ENCODE measurements around the gene TOMM40. TPM values are rescaled to one million over a fixed set of nuclear protein-coding genes. Genes with fewer than 3 reads are reported as not detected.

TOMM40 gene
- total RNA-seq, 1 experiment from 2014 or later: 162 TPM

DNA sequence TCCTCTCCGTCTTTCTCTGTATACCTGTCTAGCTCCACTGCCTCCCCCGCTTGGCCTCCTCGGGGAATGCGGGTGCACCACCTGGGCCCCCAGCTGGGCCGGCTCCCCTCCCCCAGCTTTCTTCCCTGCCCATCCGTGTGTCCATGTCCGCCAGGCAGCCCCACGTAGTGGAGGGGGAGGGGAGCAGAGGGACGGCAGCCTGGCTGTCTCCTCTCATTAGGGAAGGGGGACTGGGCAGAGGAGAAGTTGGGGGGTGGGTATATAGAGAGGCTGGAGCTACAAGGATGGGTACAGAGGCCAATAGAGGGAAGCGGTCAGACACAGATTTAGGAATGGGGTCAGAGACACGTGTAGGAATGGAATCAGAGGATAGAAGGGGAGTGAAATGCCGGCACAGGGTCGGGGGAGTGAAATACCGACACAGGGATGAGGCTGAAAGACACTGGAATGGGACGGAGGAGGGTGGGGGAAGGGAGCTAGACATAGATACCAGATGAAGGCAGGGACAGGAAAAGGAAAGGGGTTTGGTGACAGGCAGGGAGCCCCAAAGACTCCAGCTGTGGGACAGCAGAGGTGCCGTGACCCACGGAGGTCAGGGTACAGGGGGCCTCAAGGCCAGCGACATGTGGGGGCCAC, 42.1 kb upstream of the TOMM40 start:
- CTCF ChIA-PET: interaction anchor here (0.5 to 0.7 kb wide), 3 partner anchors 11 to 57 kb away, joined by 3 to 13 read pairs (median 3); no protein-coding TSS in a partner anchor
- peaks cover 63% of the 10 kb centered on the region for H3K36me3 Mint-ChIP-seq (ENCODE audit: insufficient read depth, unreplicated experiment)
- no peaks in the 10 kb centered on the region for H3K27me3 Mint-ChIP-seq (ENCODE audit: unreplicated experiment)

DNA sequence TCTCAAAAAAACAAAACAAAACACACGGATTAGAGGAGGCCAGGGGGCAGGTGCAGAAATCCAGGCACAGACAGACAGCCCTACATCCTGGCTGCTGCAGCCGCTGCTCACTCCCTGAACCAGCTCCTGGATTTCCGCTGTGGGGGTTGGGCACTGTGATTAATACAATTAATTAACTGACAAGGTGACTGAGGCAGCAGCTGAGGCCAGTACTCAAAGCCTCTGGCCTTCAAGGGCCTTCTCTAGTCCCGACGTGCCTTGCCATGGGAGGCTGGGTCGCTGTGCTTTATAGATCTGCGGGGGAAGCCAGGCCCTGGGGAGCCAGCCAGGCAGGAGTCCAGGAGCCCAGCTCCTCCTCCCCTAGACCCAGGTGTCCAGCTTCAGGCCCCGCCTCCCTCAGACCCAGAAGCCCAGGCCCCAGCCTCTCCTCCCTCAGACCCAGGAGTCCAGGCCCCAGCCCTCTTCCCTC, 40.4 kb upstream of the TOMM40 start:
- Mint-ChIP-seq H3K27me3 (ENCODE audit: unreplicated experiment) (no peaks in the 10 kb centered on the region), H3K36me3 (ENCODE audit: insufficient read depth, unreplicated experiment) (peaks cover 47% of the 10 kb centered on the region), H3K4me3 (ENCODE audit: low read depth, unreplicated experiment) (no peak overlapping the region), H3K9me3 (ENCODE audit: low read depth, unreplicated experiment) (no peaks in the 10 kb centered on the region), H3K27ac (ENCODE audit: unreplicated experiment) (no peak overlapping the region), H3K4me1 (ENCODE audit: low read depth, unreplicated experiment) (peaks cover 27% of the 10 kb centered on the region)
- no TSS peak for BruUV-seq (replicated peaks)
- intact Hi-C loops (cut with micrococcal nuclease; ENCODE audit: unreplicated experiment): no loop called here
- no peak for TF ChIP-seq CTCF (IDR thresholded peaks at IDR 0.05; ENCODE audit: unreplicated experiment)
- DNase-seq: no peak
- CTCF ChIA-PET: no interaction called here

More for the DNA sequence above, 42.1 kb upstream of the TOMM40 start:
- BruUV-seq (replicated peaks): no TSS peak
- Mint-ChIP-seq H3K4me3 (ENCODE audit: low read depth, unreplicated experiment) (peak overlapping the region; percentile 66), H3K9me3 (ENCODE audit: low read depth, unreplicated experiment) (no peaks in the 10 kb centered on the region), H3K4me1 (ENCODE audit: low read depth, unreplicated experiment) (peaks cover 34% of the 10 kb centered on the region), H3K27ac (ENCODE audit: unreplicated experiment) (peak overlapping the region; percentile 66)
- intact Hi-C loops (cut with micrococcal nuclease; ENCODE audit: unreplicated experiment): loop anchor here (10.0 kb wide), 1 partner anchor 124 kb away; no protein-coding TSS in a partner anchor
- no peak for DNase-seq
- no peak for TF ChIP-seq CTCF (IDR thresholded peaks at IDR 0.05; ENCODE audit: unreplicated experiment)

DNA sequence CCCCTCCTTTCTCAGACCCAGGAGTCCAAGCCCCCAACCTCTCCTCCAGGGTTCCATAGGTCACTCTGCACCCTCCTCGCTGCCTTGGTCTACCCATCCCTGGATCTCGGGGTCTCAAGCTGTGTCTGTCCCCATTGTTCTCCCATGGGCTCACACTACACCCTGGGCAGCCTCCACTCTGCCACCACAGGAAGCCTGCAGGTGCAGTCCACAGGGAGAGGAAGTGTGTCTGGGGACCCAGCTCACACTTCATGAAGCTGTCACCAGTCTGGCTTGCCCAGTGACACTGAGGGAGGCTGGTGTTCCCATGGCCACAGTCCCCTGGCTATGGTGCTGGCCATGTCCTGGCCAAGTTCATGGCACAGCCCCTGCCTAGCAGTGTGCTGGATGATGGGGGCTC, 39.6 kb upstream of the TOMM40 start:
- Mint-ChIP-seq H3K36me3 (ENCODE audit: insufficient read depth, unreplicated experiment) (peaks cover 45% of the 10 kb centered on the region), H3K9me3 (ENCODE audit: low read depth, unreplicated experiment) (no peaks in the 10 kb centered on the region), H3K4me3 (ENCODE audit: low read depth, unreplicated experiment) (no peak overlapping the region), H3K27me3 (ENCODE audit: unreplicated experiment) (no peaks in the 10 kb centered on the region), H3K4me1 (ENCODE audit: low read depth, unreplicated experiment) (peaks cover 35% of the 10 kb centered on the region), H3K27ac (ENCODE audit: unreplicated experiment) (peak overlapping the region; percentile 27)
- no TSS peak for BruUV-seq (replicated peaks)
- intact Hi-C loops (cut with micrococcal nuclease; ENCODE audit: unreplicated experiment): no loop called here
- TF ChIP-seq CTCF (IDR thresholded peaks at IDR 0.05; ENCODE audit: unreplicated experiment): no peak
- DNase-seq: no peak
- CTCF ChIA-PET: interaction anchor here (0.7 kb wide), 1 partner anchor 70 kb away, joined by 3 read pairs; no protein-coding TSS in a partner anchor

DNA sequence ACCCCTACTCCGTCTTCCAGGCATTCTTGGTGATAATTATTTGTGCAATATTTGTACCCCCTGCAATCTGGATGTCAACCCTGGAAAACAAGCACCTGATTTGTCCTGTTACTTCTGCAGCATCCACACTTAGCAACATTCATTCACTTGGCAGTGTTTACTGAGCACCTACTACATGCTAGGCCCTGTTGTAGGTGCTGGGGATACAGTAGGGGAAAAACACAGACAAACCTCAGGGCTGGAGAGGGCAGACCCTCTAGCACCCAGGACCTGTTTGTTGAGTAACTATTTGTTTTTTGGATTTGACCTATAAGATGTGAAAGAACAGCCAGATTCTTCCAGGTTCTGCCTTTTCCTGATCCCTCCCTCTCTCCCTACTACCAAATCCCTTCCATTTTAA, 35.4 kb upstream of the TOMM40 start:
- no peaks in the 10 kb centered on the region for H3K27me3 Mint-ChIP-seq (ENCODE audit: unreplicated experiment)
- CTCF ChIA-PET: no interaction called here
- no peak for TF ChIP-seq CTCF (IDR thresholded peaks at IDR 0.05; ENCODE audit: unreplicated experiment)
- no peak overlapping the region for H3K27ac Mint-ChIP-seq (ENCODE audit: unreplicated experiment)
- H3K36me3 Mint-ChIP-seq (ENCODE audit: insufficient read depth, unreplicated experiment): peaks cover 40% of the 10 kb centered on the region
- no peak for DNase-seq
- no peak overlapping the region for H3K4me3 Mint-ChIP-seq (ENCODE audit: low read depth, unreplicated experiment)
- intact Hi-C loops (cut with micrococcal nuclease; ENCODE audit: unreplicated experiment): no loop called here
- H3K4me1 Mint-ChIP-seq (ENCODE audit: low read depth, unreplicated experiment): peaks cover 39% of the 10 kb centered on the region
- no peaks in the 10 kb centered on the region for H3K9me3 Mint-ChIP-seq (ENCODE audit: low read depth, unreplicated experiment)
- BruUV-seq (replicated peaks): no TSS peak

Measured in Calu3 (cell line).